GM19397 (cell line): Measurements from ENCODE around the gene HNRNPL.

Experiments used
- ATAC-seq: cut with Tn5 transposase; IDR thresholded peaks from one replicate; pipeline ENCODE4 v1.9.1; 2021; ENCODE audit warnings: mild to moderate bottlenecking, moderate library complexity; ENCODE audit not compliant: unreplicated experiment

The HNRNPL gene

GRCh38 chr19:38846097-38846496, 3.7 kb downstream of the HNRNPL start:
- no peak for ATAC-seq

GRCh38 chr19:38845374-38846024, 4.3 kb downstream of the HNRNPL start:
- no peak for ATAC-seq

- ATAC-seq = no peak
Observed at GRCh38 chr19:38844093-38844686, 5.6 kb downstream of the HNRNPL start.

- ATAC-seq = no peak
Observed at GRCh38 chr19:38843175-38843758, 6.5 kb downstream of the HNRNPL start.

- ATAC-seq = no peak
Observed at GRCh38 chr19:38842439-38843174, 7.2 kb downstream of the HNRNPL start.

- ATAC-seq = no peak
Observed at GRCh38 chr19:38841787-38842438, 7.9 kb downstream of the HNRNPL start.

- ATAC-seq = no peak
Observed at GRCh38 chr19:38841180-38841766, 8.5 kb downstream of the HNRNPL start.

- no peak for ATAC-seq
Observed at GRCh38 chr19:38840583-38840968, 9.2 kb downstream of the HNRNPL start.

- no peak for ATAC-seq
Observed at GRCh38 chr19:38839816-38840582, 9.8 kb downstream of the HNRNPL start.

GRCh38 chr19:38838986-38839761, 10.6 kb downstream of the HNRNPL start:
- ATAC-seq = no peak

GRCh38 chr19:38838208-38838985, 11.4 kb downstream of the HNRNPL start:
- no peak for ATAC-seq

GRCh38 chr19:38837656-38838121, 12.1 kb downstream of the HNRNPL start:
- no peak for ATAC-seq

- no peak for ATAC-seq
Observed at GRCh38 chr19:38836983-38837626, 12.7 kb downstream of the HNRNPL start.

- no peak for ATAC-seq
Observed at GRCh38 chr19:38836159-38836982, 13.4 kb downstream of the HNRNPL start.

GRCh38 chr19:38834590-38834989, 15.2 kb downstream of the HNRNPL start:
- ATAC-seq = no peak

GRCh38 chr19:38834104-38834490, 15.7 kb downstream of the HNRNPL start:
- no peak for ATAC-seq

- no peak for ATAC-seq
Observed at GRCh38 chr19:38833092-38833425, 16.7 kb downstream of the HNRNPL start.
